ENCODE measurements around the gene STRA6.
"Not testable (repeated sequence)": the region's sequence is repeated elsewhere in the genome, so short reads cannot be mapped to it uniquely, and the experiment has no call there.

The STRA6 gene

DNA sequence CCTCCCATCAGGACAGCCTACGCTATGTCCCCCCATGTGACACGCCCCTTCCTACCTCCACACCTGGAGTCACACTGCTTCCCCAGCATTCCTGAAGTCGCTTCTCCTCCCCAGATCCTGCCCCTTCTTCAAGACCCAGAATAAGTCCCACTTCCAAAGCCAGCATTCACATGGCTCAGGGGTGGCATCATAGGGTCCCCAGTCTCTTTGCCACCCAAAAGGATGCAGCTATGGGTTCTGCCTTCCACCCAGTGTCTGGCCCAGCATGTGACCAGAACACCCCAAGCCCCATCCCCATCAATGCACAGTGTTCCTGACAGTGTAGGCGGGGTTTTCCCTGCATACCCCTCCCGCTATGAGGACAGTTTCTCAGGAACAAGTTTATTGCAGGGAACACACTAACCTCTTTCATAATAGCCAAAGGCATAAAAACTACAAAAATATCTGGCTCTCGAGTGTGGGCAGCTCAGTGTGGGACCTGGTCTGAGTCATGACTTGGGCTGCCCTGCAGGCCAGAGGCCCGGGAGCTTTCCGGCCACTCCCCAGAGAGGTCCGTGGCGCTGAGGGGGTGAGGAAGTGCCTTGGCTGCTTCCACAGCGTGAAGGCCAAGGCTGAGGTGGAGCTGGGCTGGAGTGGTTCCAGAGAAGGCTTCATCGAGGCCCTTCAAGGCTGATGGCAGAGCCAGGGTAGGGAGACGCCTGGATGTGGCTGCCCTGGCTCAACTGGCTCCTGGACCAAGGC is 23.3 kb downstream of the STRA6 start:
- no peak for DNase-seq

- no peak for DNase-seq
Measured at GRCh38 chr15:74178326-74179100, 24.1 kb downstream of the STRA6 start.

GRCh38 chr15:74176262-74177214 is 26.0 kb downstream of the STRA6 start:
- no peak for DNase-seq

- no peak for DNase-seq
Measured at GRCh38 chr15:74175271-74176191, 27.1 kb downstream of the STRA6 start.

- no peak for DNase-seq
Measured at GRCh38 chr15:74174958-74175253, 27.7 kb downstream of the STRA6 start.

GRCh38 chr15:74174219-74174957 is 28.2 kb downstream of the STRA6 start:
- no peak for DNase-seq

GRCh38 chr15:74173380-74174218 is 29.0 kb downstream of the STRA6 start, which contains the start of gene ISLR:
ISLR (plus strand) TSS chr15:74173710; CDS start chr15:74174859, 1,149 bp downstream.
- no peak for DNase-seq

GRCh38 chr15:74172701-74173379 is 29.7 kb downstream of the STRA6 start:
- no peak for DNase-seq

DNA sequence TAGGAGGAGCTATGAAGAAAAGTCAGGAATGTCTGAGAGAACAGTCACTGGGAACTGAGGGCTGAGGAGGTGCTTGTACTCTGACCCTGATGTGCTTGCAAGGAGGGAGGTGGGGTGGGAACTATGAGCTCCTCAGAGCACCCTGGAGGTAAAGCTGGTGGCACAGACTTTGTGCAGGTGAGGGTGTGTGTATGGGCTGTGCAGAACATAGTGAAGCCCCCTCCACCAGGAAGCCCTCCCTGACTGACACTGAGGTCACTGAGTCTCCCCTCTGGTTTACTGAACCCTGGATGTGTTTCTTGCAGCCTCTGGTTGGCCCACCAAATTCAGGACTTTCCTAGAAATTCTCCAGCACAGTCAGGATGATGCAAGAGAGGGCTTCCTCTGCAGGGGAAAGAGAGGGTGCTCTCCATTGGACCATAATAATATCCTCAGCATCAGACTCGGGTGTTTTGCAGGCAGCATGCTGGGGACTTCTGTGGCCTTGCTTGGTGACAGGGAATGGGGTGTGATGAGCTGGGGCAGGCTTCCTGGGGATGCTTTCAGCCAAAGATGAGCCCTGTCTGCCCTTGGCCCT is 30.5 kb downstream of the STRA6 start:
- no peak for DNase-seq

GRCh38 chr15:74170875-74171578 is 31.6 kb downstream of the STRA6 start:
- no peak for DNase-seq

- no peak for DNase-seq
Measured at GRCh38 chr15:74170071-74170844, 32.3 kb downstream of the STRA6 start.

GRCh38 chr15:74168711-74169126 is 33.9 kb downstream of the STRA6 start:
- no peak for DNase-seq

GRCh38 chr15:74167891-74168331 is 34.7 kb downstream of the STRA6 start:
- DNase-seq, result no peak

DNA sequence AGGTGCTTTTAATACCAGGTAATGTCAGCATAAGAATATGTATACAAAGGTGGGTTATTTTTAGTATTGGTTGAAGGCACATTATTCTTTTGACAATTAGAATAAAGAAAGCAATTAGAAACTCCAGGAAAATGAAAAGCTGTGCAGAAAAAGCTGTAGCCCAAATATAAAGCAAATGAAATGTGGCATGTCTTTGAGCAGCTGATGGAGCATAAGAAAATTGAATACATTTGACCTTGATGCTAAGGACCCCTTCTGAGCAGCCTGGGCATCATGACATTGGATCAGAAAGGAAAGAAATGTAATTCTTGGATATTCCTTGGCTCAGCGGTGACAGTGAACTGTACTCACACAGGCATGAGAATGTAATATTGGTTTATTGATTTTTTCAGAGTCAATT is 37.1 kb downstream of the STRA6 start:
- no peak for DNase-seq

- DNase-seq, result not testable (repeated sequence)
Measured at GRCh38 chr15:74162195-74162536, 40.4 kb downstream of the STRA6 start.

- not testable (repeated sequence) for DNase-seq
Measured at GRCh38 chr15:74160390-74160789, 42.2 kb downstream of the STRA6 start.

DNA sequence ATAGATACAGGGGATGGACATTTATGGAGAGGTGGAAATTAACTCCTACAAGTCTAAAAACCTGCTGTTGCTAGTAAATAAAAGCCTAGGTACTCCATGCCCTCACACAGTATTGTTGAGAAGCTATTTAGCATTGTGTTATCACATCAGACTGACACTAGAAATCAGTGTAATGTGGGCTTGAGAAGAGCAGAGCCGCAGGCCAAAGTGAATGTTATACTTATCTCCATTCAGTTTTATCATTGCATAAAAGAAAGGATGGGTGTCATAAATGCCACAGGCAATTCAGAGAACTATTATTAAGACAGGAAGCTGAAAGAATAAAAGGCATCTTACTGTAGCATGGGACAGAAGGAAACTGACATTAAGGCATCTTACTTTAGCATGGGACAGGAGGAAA is 42.8 kb downstream of the STRA6 start:
- no peak for DNase-seq

Measured in SHP77 treated with DMSO at 0.1 percent for 48 hours (cell line).